ENCODE measurements around the gene HEXD. TPM values are rescaled to one million over a fixed set of nuclear protein-coding genes. Genes with fewer than 3 reads are reported as not detected.
"Not testable (repeated sequence)": the region's sequence is repeated elsewhere in the genome, so short reads cannot be mapped to it uniquely, and the experiment has no call there.

Gene HEXD
- total RNA-seq, 1 donor from 2014 or later = 90.4 TPM

GRCh38 chr17:82375359-82376041 is 42.6 kb upstream of the HEXD start:
- DNase-seq (ENCODE audit: extremely low spot score in 2 of 2) = no peak
- no peak for TF ChIP-seq POLR2AphosphoS5 (IDR thresholded peaks at IDR 0.05; ENCODE audit: insufficient read depth in 1 of 2, low read depth in 1 of 2)
- no peak for TF ChIP-seq POLR2A (IDR thresholded peaks at IDR 0.05)
- TF ChIP-seq CTCF (IDR thresholded peaks at IDR 0.05) = no peak
- H3K36me3 ChIP-seq = no peaks in the 10 kb centered on the region
- intact Hi-C loops (cut with DNase I) = no loop called here
- H3K27me3 ChIP-seq = no peaks in the 10 kb centered on the region
- no peaks in the 10 kb centered on the region for H3K9me3 ChIP-seq
- peaks cover 10% of the 10 kb centered on the region for H3K4me1 ChIP-seq
- H3K4me3 ChIP-seq = no peak overlapping the region
- no peak overlapping the region for H3K27ac ChIP-seq

GRCh38 chr17:82376042-82376730 is 42.0 kb upstream of the HEXD start:
- DNase-seq (ENCODE audit: extremely low spot score in 2 of 2) = no peak

GRCh38 chr17:82377294-82377693 is 40.9 kb upstream of the HEXD start:
- H3K27me3 ChIP-seq; intact Hi-C loops (cut with DNase I); DNase-seq (ENCODE audit: extremely low spot score in 2 of 2); H3K36me3 ChIP-seq; H3K4me1 ChIP-seq; H3K9me3 ChIP-seq; H3K4me3 ChIP-seq; H3K27ac ChIP-seq: not testable (repeated sequence)

More at GRCh38 chr17:82376042-82376730, 42.0 kb upstream of the HEXD start:
- no peak for TF ChIP-seq CTCF (IDR thresholded peaks at IDR 0.05)
- TF ChIP-seq POLR2AphosphoS5 (IDR thresholded peaks at IDR 0.05; ENCODE audit: insufficient read depth in 1 of 2, low read depth in 1 of 2) = no peak
- no peak for TF ChIP-seq POLR2A (IDR thresholded peaks at IDR 0.05)
- intact Hi-C loops (cut with DNase I) = no loop called here
- H3K4me1 ChIP-seq = peaks cover 3% of the 10 kb centered on the region
- no peaks in the 10 kb centered on the region for H3K9me3 ChIP-seq
- H3K36me3 ChIP-seq = no peaks in the 10 kb centered on the region
- H3K27ac ChIP-seq = no peak overlapping the region
- no peak overlapping the region for H3K4me3 ChIP-seq
- no peaks in the 10 kb centered on the region for H3K27me3 ChIP-seq

GRCh38 chr17:82377924-82378740 is 40.0 kb upstream of the HEXD start:
- H3K9me3 ChIP-seq = no peaks in the 10 kb centered on the region
- no peaks in the 10 kb centered on the region for H3K4me1 ChIP-seq
- H3K36me3 ChIP-seq = no peaks in the 10 kb centered on the region
- no peak overlapping the region for H3K4me3 ChIP-seq
- no peak for TF ChIP-seq CTCF (IDR thresholded peaks at IDR 0.05)
- no peak for TF ChIP-seq POLR2A (IDR thresholded peaks at IDR 0.05)
- no peak for TF ChIP-seq POLR2AphosphoS5 (IDR thresholded peaks at IDR 0.05; ENCODE audit: insufficient read depth in 1 of 2, low read depth in 1 of 2)
- no peak for DNase-seq (ENCODE audit: extremely low spot score in 2 of 2)
- intact Hi-C loops (cut with DNase I) = no loop called here
- H3K27me3 ChIP-seq = no peaks in the 10 kb centered on the region
- H3K27ac ChIP-seq = no peak overlapping the region

- no peaks in the 10 kb centered on the region for H3K9me3 ChIP-seq
- H3K36me3 ChIP-seq = no peaks in the 10 kb centered on the region
- no peaks in the 10 kb centered on the region for H3K27me3 ChIP-seq
- H3K4me1 ChIP-seq = no peaks in the 10 kb centered on the region
- no peak overlapping the region for H3K27ac ChIP-seq
- TF ChIP-seq POLR2A (IDR thresholded peaks at IDR 0.05) (no peak), POLR2AphosphoS5 (IDR thresholded peaks at IDR 0.05; ENCODE audit: insufficient read depth in 1 of 2, low read depth in 1 of 2) (no peak), CTCF (IDR thresholded peaks at IDR 0.05) (no peak)
- no peak overlapping the region for H3K4me3 ChIP-seq
- intact Hi-C loops (cut with DNase I) = no loop called here
- no peak for DNase-seq (ENCODE audit: extremely low spot score in 2 of 2)
Measured at GRCh38 chr17:82378741-82379021, 39.5 kb upstream of the HEXD start.

All from vagina (tissue), 2 donors.